HG02588 (cell line): Measurements from ENCODE around the gene ENDOD1.

Experiments used
- ATAC-seq: cut with Tn5 transposase; IDR thresholded peaks from one replicate; pipeline ENCODE4 v1.9.1; 2021; ENCODE audit warnings: mild to moderate bottlenecking, moderate library complexity; ENCODE audit not compliant: unreplicated experiment

The ENDOD1 gene

DNA sequence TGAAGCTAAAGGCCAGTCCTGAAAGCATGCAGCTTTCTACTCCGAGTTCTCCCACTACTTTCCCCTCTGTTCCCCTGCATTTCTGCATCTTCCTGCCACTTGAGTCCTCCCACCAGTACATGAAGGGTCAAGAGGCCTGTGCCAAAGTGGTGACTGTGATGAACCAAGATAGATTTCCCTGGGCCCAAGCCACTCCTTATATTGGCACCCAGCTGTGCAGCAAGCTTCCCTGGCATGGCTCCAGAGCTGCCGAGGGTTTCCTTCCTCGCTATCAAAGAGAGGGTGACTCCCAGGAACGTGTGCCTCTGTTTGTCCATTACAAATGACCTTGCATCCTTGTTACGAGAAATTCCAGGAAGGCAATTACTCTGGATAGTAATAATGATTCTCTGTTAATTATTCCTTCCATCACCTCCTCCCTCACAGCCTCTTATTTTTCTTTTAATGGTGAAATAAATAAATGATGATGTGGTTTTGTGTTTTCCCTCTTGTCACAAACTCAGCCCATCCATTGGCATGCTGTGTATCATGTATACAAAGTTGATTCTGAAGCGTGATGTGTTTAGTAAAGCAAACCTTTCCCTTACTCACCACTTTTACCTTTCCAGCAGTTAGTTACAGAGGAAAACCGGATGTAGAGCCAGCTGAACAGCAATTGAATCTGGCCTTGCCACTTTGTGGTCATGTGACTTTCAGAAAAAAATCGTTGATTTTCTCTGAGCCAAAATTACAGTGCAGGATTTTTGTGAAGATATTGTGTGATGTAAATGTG lies 14.7 kb upstream of the ENDOD1 start:
- no peak for ATAC-seq

- ATAC-seq, result no peak
Observed at GRCh38 chr11:95076416-95076815, 13.2 kb upstream of the ENDOD1 start.

- no peak for ATAC-seq
Observed at GRCh38 chr11:95076981-95077380, 12.7 kb upstream of the ENDOD1 start.

- no peak for ATAC-seq
Observed at GRCh38 chr11:95078526-95078925, 11.1 kb upstream of the ENDOD1 start.

DNA sequence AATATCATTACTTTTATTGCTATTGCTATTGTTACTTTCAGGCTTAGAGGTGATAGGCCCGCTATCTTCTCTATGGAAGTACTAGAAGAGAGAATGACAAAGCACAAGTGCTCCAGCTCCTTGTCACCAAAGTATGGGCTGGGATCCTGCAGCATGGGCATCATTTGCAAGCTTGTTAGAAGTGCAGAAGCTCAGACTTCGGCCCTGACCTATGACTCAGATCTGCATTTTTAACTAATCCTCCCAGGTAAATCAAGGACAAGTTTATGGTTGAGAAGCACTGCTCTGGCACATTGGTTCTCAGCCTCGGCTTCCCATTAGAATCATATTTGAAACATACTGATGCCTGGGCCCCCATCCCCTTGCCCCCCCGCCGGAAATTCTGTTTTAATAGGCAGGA lies 8.6 kb upstream of the ENDOD1 start:
- no peak for ATAC-seq

DNA sequence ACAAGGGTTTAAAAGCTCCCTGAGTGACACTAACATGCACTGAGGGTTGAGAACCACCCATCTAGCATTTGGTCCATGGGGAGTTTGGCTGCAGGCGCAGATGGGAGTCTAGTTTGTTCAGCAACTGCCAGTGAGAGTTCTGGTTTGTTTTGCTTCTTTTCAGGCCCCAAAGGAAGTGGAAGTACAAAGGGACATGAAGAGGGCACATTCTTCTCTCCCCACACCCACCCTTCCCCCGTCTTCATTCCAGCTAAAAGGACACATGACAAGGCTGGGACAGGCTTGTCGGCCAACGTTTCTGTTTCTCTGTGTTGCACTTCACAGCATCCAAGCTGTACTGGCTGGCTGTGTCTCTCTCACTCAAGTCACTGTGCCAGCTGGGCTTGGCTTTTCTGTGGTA lies 8.2 kb upstream of the ENDOD1 start:
- no peak for ATAC-seq

- ATAC-seq, result no peak
Observed at GRCh38 chr11:95082576-95083001, 7.1 kb upstream of the ENDOD1 start.

- ATAC-seq, result peak; percentile 41
Observed at GRCh38 chr11:95084509-95084908, 5.1 kb upstream of the ENDOD1 start.

DNA sequence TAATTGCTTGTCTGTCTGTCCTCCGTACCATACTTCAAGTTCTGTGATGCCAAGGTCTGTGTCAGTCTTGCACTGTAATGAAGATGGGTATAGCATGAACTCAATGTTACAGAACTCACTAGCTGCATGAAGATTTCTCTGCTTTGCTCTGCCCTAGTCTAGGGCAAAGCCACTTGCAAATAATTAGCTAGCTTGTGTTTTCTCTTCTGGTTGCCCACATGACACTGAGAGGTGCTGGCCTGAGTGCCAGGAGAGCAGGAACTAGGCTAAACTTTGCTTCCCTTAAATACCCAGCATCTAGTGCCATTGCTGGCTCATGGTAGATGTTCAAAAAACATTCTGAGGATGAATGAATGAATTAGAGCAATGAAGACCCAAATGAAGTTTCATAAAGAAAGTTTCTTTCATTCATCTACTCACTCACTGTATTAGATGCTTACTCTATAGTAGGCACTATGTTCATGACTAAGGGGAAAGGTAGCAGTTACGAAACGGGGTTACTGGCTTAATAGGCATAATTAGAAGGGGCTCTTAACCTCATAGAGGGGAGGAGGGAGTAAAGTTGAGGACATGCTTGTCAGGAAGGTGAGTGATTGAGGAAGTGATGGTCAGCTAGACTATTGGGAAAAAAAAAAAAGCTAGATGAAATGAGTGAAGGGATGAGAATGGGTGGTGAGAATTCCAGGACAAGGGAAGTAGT lies 4.4 kb upstream of the ENDOD1 start:
- ATAC-seq, result no peak

DNA sequence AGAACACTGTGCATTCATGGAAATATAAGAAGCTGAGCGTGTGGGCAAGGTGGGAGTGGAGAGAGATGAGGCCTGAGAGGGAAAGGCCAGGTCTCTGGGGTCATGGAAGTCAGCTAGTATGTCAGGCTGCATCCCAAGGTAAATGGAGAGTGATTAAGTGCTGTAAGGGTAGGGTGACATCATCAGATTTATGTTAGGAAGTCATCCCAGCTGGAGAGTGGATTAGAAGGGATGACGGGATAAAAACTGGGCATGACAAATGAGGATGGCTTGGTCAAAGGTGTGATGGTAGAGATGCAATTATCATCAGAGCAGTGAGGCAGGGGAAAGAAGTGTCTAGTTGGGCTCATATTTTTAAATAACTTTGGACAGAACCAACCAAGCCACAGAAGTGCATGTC lies 3.5 kb upstream of the ENDOD1 start:
- ATAC-seq, result no peak

- ATAC-seq, result no peak
Observed at GRCh38 chr11:95086836-95087570, 2.6 kb upstream of the ENDOD1 start.

DNA sequence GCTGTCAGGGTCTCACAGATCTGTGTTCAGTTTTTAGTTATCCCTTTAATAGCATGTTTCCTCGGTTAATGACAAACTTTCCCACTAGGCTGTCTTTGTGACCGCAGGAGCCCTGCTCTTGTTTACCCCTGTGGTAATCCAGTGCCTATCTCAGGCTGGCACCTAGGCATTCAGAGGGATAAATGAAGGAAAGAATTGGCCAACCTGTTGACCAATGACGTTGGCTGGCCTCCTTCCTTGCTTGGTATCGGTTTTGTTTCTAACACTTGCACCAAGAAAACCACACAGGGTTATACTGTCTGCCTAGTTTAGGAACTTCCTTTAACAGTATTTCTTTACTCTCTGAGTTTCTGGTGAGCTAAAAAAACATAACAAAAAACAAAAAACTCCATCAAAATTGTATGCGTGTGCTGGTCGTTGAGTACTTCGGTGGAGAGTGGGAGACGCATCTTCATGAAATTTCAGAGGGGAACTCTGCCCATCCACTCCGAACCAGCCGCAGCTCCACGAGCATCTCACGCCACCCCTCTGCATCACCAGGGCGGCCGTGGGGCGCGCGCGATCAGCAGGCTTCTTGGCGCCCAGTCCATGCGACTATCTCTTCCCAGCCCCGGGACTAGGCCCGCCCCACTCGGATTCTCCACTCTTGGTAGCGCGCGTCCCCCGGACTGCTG lies 563 bp upstream of the ENDOD1 start:
- ATAC-seq, result peak; percentile 54

DNA sequence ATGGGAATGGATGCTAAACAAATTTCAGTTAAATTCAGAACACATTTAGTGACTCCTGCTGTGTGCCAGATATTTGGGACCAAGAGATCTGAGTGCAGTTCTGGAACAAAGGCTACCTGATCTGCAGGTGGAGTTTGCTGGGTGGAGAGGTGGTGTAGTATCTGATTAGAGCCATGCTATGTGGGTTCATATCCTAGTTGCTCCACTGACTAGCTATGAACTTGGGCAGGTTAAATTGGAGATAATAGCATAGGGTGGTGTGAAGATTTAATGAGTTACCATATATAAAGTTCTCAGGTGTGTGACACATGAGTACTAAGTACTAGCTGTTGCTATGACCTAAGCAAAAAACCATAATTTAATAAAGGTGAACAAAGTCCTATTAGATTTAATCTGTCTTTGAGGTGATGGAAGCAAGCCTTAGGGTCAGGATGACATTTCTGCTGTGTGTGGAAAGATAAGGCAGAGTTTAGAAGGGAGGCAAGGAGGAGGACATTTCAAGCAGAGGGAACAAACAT lies 2.1 kb downstream of the ENDOD1 start:
- ATAC-seq, result no peak

DNA sequence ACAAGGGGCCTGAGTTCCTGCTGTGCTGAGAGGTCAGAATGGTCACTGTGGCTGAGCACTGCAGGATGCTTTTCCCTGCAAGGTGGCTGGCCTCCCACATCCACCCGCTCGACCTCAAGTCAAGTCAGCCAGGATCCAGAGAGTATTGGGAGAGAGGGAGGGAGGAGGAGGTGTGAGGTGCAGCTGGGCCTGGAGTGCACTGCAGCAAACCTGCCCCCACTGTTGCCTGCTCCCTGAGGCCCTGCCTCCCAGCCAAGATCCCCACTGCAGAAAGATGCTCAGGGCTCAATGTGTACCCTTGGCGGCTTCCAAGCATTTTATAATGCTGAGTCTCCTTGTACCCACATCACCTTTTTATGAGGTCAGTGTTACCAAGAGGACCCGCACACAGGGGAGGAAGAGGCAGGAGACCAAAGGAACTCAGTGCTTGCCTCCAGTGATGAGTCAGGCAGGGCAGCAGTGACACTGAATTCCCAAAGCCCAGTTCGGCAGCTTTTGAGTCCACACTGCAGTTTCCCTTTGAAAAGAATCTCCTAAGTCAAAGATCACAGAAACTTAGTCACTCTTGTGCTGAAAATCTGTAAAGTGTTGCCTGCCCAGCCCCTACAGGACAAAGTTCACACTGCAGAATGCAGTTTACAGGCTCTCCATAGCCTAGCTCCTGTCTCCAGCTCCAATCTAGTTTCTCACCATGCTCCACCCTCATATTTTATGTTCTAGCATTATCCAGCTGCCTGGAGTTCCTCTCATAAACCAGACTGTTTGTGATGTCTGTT lies 3.1 kb downstream of the ENDOD1 start:
- ATAC-seq, result no peak

DNA sequence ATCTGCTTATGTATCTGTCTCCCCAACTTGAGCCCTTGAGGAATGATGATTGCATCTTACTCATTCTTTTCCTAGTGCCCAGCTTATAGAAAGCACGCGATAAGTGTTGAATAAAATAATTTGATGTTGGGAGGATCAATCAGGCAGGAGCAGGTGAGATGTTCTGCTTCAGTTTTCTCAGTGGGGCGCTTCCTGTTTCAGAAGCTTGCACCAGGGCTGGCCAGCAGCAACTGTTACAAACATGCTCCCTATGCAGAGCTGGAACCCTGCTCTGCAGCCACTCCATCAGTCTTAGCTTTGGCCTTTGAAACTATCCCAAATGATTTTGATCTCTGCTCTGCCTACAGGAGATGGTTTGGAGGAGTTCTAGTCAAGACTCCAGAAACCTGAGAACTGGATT lies 3.9 kb downstream of the ENDOD1 start:
- ATAC-seq, result no peak

GRCh38 chr11:95095858-95096587 lies 6.4 kb downstream of the ENDOD1 start:
- peak; percentile 79 for ATAC-seq

- no peak for ATAC-seq
Observed at GRCh38 chr11:95097209-95097608, 7.6 kb downstream of the ENDOD1 start.

DNA sequence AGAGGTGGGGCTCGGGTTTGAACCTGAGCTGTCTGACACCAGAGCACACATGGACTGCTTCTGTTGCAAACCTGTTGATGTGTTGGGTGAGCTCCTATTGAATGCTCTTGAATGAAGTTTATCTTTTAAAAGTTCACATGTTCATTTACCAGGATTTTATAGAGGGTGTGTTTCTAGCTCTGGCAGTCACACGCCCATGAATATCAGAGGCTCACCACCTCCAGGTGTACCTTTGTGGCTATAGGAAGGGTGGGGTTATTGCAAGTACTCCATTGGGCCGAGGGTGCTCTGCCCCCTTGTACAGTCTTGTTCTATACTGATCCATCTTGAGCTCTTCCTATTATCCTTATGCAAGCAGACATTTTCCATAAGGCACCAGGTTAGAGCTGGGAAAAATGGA lies 9.2 kb downstream of the ENDOD1 start:
- ATAC-seq, result no peak

GRCh38 chr11:95100191-95100648 lies 10.6 kb downstream of the ENDOD1 start:
- ATAC-seq, result no peak
